H9 (cell line): ENCODE results near the gene C16orf95. TPM values are rescaled to one million over a fixed set of nuclear protein-coding genes. Genes with fewer than 3 reads are reported as not detected.

Source experiments
- DNase-seq: peaks from one replicate; pipeline ENCODE4 v3.0.0-alpha.2; 2017
- H2AFZ ChIP-seq: one replicate; pipeline ENCODE4 v1.6.1; 2013; ENCODE audit warnings: mild to moderate bottlenecking, low read length, control low read depth, moderate library complexity
- H2AK5ac ChIP-seq: 2 replicates; pipeline ENCODE4 v1.6.1; 2013; ENCODE audit warnings: low read length, control low read depth, mixed read lengths; ENCODE audit not compliant: insufficient read length
- H2BK120ac ChIP-seq: one replicate; pipeline ENCODE4 v1.6.1; 2013; ENCODE audit warnings: low read depth, mild to moderate bottlenecking, low read length, control low read depth, inconsistent platforms; ENCODE audit not compliant: poor library complexity, severe bottlenecking
- H2BK12ac ChIP-seq: 2 replicates; pipeline ENCODE4 v1.6.1; 2013; ENCODE audit warnings: low read length, control low read depth, mixed read lengths, low read depth; ENCODE audit not compliant: insufficient read length
- H2BK15ac ChIP-seq: 2 replicates; pipeline ENCODE4 v1.6.1; 2013; ENCODE audit warnings: low read depth, low read length, control low read depth
- H2BK20ac ChIP-seq: one replicate; pipeline ENCODE4 v1.6.1; 2013; ENCODE audit warnings: low read depth, mild to moderate bottlenecking, low read length, control low read depth, inconsistent platforms; ENCODE audit not compliant: poor library complexity, severe bottlenecking
- H2BK5ac ChIP-seq: 2 replicates; pipeline ENCODE4 v1.6.1; 2013; ENCODE audit warnings: low read length, control low read depth, mixed read lengths; ENCODE audit not compliant: insufficient read length
- H3K14ac ChIP-seq: 2 replicates; pipeline ENCODE4 v1.6.1; 2013; ENCODE audit warnings: low read length, control low read depth; ENCODE audit not compliant: insufficient read depth
- H3K18ac ChIP-seq: 2 replicates; pipeline ENCODE4 v1.6.1; 2013; ENCODE audit warnings: low read depth, mild to moderate bottlenecking, mixed read lengths, low read length, control low read depth; ENCODE audit not compliant: insufficient read length
- H3K23ac ChIP-seq: 2 replicates; pipeline ENCODE4 v1.6.1; 2013; ENCODE audit warnings: low read length, control low read depth, mixed read lengths, low read depth; ENCODE audit not compliant: insufficient read length
- H3K23me2 ChIP-seq: 2 replicates; pipeline ENCODE4 v1.6.1; 2013; ENCODE audit warnings: low read depth, mild to moderate bottlenecking, mixed read lengths, low read length, control low read depth; ENCODE audit not compliant: insufficient read length, poor library complexity, severe bottlenecking
- H3K27ac ChIP-seq: 2 replicates; pipeline ENCODE4 v1.5.1; 2013; ENCODE audit warnings: low read length, control low read depth, mixed read lengths, low read depth; ENCODE audit not compliant: insufficient read length
- H3K27me3 ChIP-seq: 2 replicates; pipeline ENCODE4 v1.6.1; 2013; ENCODE audit warnings: low read length, control low read depth, inconsistent platforms; ENCODE audit not compliant: insufficient read depth
- H3K4ac ChIP-seq: 2 replicates; pipeline ENCODE4 v1.6.1; 2013; ENCODE audit warnings: low read depth, mild to moderate bottlenecking, control low read depth, inconsistent platforms, low read length, moderate library complexity
- H3K4me1 ChIP-seq: 2 replicates; pipeline ENCODE4 v1.6.1; 2013; ENCODE audit warnings: low read length, control low read depth, inconsistent platforms; ENCODE audit not compliant: insufficient read depth
- H3K4me2 ChIP-seq: 2 replicates; pipeline ENCODE4 v1.6.1; 2013; ENCODE audit warnings: low read length, control low read depth, mixed read lengths; ENCODE audit not compliant: insufficient read length, insufficient read depth
- H3K56ac ChIP-seq: 2 replicates; pipeline ENCODE4 v1.6.1; 2013; ENCODE audit warnings: low read depth, mild to moderate bottlenecking, mixed read lengths, low read length, control low read depth; ENCODE audit not compliant: insufficient read length
- H3K79me1 ChIP-seq: 2 replicates; pipeline ENCODE4 v1.6.1; 2013; ENCODE audit warnings: low read depth, mild to moderate bottlenecking, moderate library complexity, low read length, control low read depth, inconsistent platforms; ENCODE audit not compliant: insufficient read depth, poor library complexity, severe bottlenecking
- H3K79me2 ChIP-seq: 2 replicates; pipeline ENCODE4 v1.6.1; 2013; ENCODE audit warnings: low read length, control low read depth, inconsistent platforms; ENCODE audit not compliant: insufficient read depth
- H3K9ac ChIP-seq: 2 replicates; pipeline ENCODE4 v1.6.1; 2013; ENCODE audit warnings: low read length, control low read depth, mixed read lengths; ENCODE audit not compliant: insufficient read length; ENCODE audit errors: extremely low read depth
- H3K9me3 ChIP-seq: one replicate; pipeline ENCODE4 v1.6.1; 2013; ENCODE audit warnings: low read depth, low read length, inconsistent platforms; ENCODE audit not compliant: control insufficient read depth
- H3T11ph ChIP-seq: one replicate; pipeline ENCODE4 v1.6.1; 2013; ENCODE audit warnings: mild to moderate bottlenecking, low read length, control low read depth, inconsistent platforms
- H4K20me1 ChIP-seq: one replicate; pipeline ENCODE4 v1.6.1; 2013; ENCODE audit not compliant: control insufficient read depth, insufficient read length, insufficient read depth
- H4K5ac ChIP-seq: 2 replicates; pipeline ENCODE4 v1.6.1; 2013; ENCODE audit warnings: low read depth, mild to moderate bottlenecking, mixed read lengths, low read length, control low read depth; ENCODE audit not compliant: insufficient read length
- H4K8ac ChIP-seq: replicated peaks from 2 replicates; pipeline ENCODE4 v1.6.1; 2013; ENCODE audit warnings: low read length, control low read depth, mixed read lengths, low read depth; ENCODE audit not compliant: insufficient read length
- H4K91ac ChIP-seq: 2 replicates; pipeline ENCODE4 v1.6.1; 2013; ENCODE audit warnings: low read depth, mild to moderate bottlenecking, moderate library complexity, mixed read lengths, low read length, control low read depth; ENCODE audit not compliant: insufficient read length
- H3K27ac Mint-ChIP-seq, 3 experiments: 2 replicates in 2 of 3; 3 replicates in 1 of 3; pipeline ENCODE4 v1.8.0; 2020 to 2021; ENCODE audit warnings: mixed read lengths in 3 of 3, mild to moderate bottlenecking in 1 of 3, moderate library complexity in 1 of 3
- H3K27me3 Mint-ChIP-seq: 2 replicates; pipeline ENCODE4 v1.8.0; 2021; ENCODE audit warnings: low read depth, mild to moderate bottlenecking, moderate library complexity, mixed read lengths
- H3K36me3 Mint-ChIP-seq, 3 experiments: 2 replicates in 2 of 3; 3 replicates in 1 of 3; pipeline ENCODE4 v1.8.0; 2020 to 2021; ENCODE audit warnings: low read depth in 3 of 3, mixed read lengths in 3 of 3; ENCODE audit not compliant: insufficient read depth in 1 of 3
- H3K4me1 Mint-ChIP-seq, 2 experiments: 2 replicates each; pipeline ENCODE4 v1.8.0; 2020; ENCODE audit warnings: mixed read lengths in 2 of 2
- H3K4me3 Mint-ChIP-seq, 2 experiments: 2 replicates in 1 of 2; 3 replicates in 1 of 2; pipeline ENCODE4 v1.8.0; 2020 to 2021; ENCODE audit warnings: mild to moderate bottlenecking in 2 of 2, mixed read lengths in 2 of 2, moderate library complexity in 1 of 2
- H3K9me3 Mint-ChIP-seq, 2 experiments: 2 replicates in 1 of 2; 3 replicates in 1 of 2; pipeline ENCODE4 v1.8.0; 2020; ENCODE audit warnings: mild to moderate bottlenecking in 2 of 2, mixed read lengths in 2 of 2, moderate library complexity in 1 of 2
- WGBS: extraction: QIAGEN DNeasy Blood & Tissue Kit; methylation state at CpG from one replicate; pipeline ENCODE4 v1.1.7; 2013; ENCODE audit warnings: missing lambda C conversion rate, low lambda C conversion rate, mixed read lengths; ENCODE audit not compliant: insufficient read length; ENCODE audit errors: extremely low coverage; 5-methylcytosine and 5-hydroxymethylcytosine counted together
- total RNA-seq: library from RNA; stranded (reverse); gene quantifications from 2 replicates; pipeline ENCODE4 v1.2.1, GENCODE V29; 2021
- TF ChIP-seq, protein P1 (sequence below): fragments of 200-600 bp; sonication (generic); conservative IDR thresholded peaks from 3 replicates; pipeline ENCODE4 v1.8.0; 2021; ENCODE audit warnings: antibody characterized with exemption, mild to moderate bottlenecking

The C16orf95 gene
- total RNA-seq, 1 experiment from 2014 or later: 5.6 TPM

DNA sequence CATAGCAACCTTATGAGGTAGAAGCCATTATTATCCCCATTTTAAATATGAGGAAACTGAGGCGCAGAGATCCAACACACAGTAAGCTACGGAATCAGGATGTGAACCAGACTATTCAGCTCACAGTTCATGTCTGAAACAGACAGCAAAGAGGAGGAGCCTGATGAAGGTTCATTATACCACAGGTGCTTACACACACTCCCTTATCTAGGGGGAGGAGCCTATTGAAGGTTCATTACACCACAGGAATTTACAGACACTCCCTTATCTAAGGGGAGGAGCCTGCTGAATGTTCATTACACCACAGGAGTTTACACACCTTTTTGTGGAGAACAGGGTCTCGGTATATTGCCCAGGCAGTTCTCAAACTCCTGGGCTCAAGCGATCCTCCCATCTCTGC lies 21.9 kb downstream of the C16orf95 start:
- peaks cover 7 to 11% (median 11%) of the 10 kb centered on the region in 3 experiments; a peak in 6 of 7 replicates for H3K36me3 Mint-ChIP-seq
- WGBS: no CpG with 5 or more reads among the region's 4 CpGs
- no peak overlapping the region for H3K4me3 Mint-ChIP-seq

More for the DNA sequence above, 21.9 kb downstream of the C16orf95 start:
- no peak overlapping the region for H3K23ac ChIP-seq
- no peak overlapping the region for H3K4me2 ChIP-seq
- H4K8ac ChIP-seq: no peak overlapping the region
- H3K56ac ChIP-seq: no peak overlapping the region
- TF ChIP-seq, protein P1, sequence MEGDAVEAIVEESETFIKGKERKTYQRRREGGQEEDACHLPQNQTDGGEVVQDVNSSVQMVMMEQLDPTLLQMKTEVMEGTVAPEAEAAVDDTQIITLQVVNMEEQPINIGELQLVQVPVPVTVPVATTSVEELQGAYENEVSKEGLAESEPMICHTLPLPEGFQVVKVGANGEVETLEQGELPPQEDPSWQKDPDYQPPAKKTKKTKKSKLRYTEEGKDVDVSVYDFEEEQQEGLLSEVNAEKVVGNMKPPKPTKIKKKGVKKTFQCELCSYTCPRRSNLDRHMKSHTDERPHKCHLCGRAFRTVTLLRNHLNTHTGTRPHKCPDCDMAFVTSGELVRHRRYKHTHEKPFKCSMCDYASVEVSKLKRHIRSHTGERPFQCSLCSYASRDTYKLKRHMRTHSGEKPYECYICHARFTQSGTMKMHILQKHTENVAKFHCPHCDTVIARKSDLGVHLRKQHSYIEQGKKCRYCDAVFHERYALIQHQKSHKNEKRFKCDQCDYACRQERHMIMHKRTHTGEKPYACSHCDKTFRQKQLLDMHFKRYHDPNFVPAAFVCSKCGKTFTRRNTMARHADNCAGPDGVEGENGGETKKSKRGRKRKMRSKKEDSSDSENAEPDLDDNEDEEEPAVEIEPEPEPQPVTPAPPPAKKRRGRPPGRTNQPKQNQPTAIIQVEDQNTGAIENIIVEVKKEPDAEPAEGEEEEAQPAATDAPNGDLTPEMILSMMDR: no peak
- H2BK15ac ChIP-seq: no peak overlapping the region
- H3K27me3 ChIP-seq: no peaks in the 10 kb centered on the region
- Mint-ChIP-seq H3K9me3 (peaks cover 0 to 3% of the 10 kb centered on the region in 2 experiments; a peak in 2 of 5 replicates), H3K27ac (no peak overlapping the region), H3K27me3 (peaks cover 5% of the 10 kb centered on the region; the same call in 1 of the 2 replicates), H3K4me1 (peaks cover 3 to 5% of the 10 kb centered on the region in 2 experiments; a peak in 3 of 4 replicates)
- H2BK120ac ChIP-seq: no peak overlapping the region
- no peaks in the 10 kb centered on the region for H3K79me1 ChIP-seq
- no peak overlapping the region for H4K91ac ChIP-seq
- no peaks in the 10 kb centered on the region for H3K23me2 ChIP-seq
- H3K79me2 ChIP-seq: no peaks in the 10 kb centered on the region
- no peak overlapping the region for H3K18ac ChIP-seq
- no peak overlapping the region for H2AFZ ChIP-seq
- no peak overlapping the region for H2BK12ac ChIP-seq
- no peak overlapping the region for H3K14ac ChIP-seq
- H2BK5ac ChIP-seq: no peak overlapping the region
- H4K5ac ChIP-seq: no peak overlapping the region
- H3K9me3 ChIP-seq: peaks cover 9% of the 10 kb centered on the region
- no peak overlapping the region for H2BK20ac ChIP-seq
- H3T11ph ChIP-seq: no peak overlapping the region
- H4K20me1 ChIP-seq: peaks cover 3% of the 10 kb centered on the region
- H2AK5ac ChIP-seq: no peak overlapping the region
- H3K4ac ChIP-seq: no peak overlapping the region
- H3K4me1 ChIP-seq: no peaks in the 10 kb centered on the region
- H3K9ac ChIP-seq: no peak overlapping the region
- no peak for DNase-seq
- no peak overlapping the region for H3K27ac ChIP-seq
